HG03135 (cell line): ENCODE data around the gene LTBR.

ENCODE experiments used
- ATAC-seq: cut with Tn5 transposase; IDR thresholded peaks from one replicate; pipeline ENCODE4 v1.9.1; 2021; ENCODE audit warnings: mild to moderate bottlenecking, moderate library complexity; ENCODE audit not compliant: unreplicated experiment

LTBR gene

DNA sequence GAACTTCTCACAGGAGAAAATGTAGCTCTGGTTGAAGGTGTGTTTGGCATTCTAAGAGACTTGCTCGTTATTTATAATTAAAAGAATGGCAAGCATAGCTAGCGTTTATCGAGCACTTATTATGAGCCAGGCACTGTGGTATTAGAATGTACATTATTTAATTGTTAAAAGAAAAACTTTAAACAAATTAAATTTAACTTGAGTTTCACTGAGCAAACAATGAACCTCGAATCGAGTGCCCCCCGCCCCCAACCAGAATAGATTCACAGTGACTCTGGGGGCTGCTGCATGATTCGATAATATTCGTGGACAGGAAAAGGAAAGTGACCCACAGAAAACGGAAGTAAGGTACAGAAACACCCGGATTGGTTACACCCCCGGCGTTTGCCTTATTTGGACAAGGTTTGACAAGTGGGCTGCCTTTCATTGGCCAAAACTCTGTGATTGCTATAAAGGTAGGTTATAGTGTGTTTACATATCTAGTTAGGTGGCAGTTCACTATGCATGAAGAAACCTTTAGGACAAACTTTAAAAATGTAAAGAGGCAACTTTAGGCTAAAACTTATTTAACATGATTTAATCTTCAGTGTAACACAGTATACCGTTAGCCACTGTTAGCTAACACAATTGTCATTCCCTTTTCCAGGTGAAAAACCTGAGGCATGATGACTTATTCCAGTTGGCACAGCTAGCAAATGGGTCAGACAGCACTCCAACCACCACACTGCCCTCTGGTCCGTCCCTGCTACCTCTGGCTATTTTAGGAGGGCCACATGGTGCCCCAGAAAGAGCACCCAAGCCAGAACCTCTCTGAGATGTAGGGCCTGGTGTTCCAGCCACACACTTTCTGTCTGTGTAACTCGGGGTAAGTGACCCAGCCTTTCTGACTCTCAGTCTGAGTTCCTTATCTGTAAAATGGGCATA lies 15.7 kb upstream of the LTBR start:
- no peak for ATAC-seq

GRCh38 chr12:6368906-6369525 lies 14.9 kb upstream of the LTBR start:
- ATAC-seq = no peak

- ATAC-seq = no peak
Observed at GRCh38 chr12:6369916-6370575, 13.9 kb upstream of the LTBR start.

GRCh38 chr12:6370576-6370935 lies 13.4 kb upstream of the LTBR start:
- no peak for ATAC-seq

DNA sequence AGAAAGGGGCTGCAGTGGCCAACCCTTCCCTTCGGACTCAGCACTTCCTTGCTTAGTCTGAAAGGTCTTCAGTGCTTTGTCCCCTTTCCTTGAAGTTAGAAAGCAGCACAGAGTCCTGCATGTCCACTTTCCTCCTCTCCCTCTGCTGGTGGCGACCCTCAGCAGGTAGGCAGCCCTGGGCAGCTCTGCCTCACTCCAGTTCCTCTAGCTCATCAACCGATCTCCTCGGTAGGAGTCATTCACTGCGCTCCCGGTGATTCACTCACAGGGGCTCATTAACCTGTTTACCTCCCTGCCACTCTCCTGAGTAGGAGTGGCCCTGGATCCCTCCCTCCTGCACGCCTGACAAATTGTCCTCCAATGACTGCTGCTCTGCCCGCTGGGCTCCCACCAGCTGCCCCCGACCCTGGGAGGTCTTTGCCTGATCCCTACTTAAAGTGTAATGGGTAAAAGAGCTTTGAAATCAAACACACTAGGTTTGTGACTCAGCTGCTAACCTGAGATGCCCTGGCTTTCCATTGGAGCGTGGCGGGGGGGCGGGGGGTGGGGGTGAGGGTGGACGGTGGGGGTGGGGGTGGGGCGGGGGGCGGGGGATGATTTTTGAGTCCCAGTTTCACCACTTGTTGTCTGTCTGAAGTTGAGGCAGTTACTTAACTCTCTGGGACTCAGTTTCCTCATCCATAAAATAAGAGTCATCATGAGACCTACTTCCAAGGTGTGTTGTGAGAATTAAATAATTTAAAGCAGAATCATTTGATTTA lies 12.8 kb upstream of the LTBR start:
- no peak for ATAC-seq

DNA sequence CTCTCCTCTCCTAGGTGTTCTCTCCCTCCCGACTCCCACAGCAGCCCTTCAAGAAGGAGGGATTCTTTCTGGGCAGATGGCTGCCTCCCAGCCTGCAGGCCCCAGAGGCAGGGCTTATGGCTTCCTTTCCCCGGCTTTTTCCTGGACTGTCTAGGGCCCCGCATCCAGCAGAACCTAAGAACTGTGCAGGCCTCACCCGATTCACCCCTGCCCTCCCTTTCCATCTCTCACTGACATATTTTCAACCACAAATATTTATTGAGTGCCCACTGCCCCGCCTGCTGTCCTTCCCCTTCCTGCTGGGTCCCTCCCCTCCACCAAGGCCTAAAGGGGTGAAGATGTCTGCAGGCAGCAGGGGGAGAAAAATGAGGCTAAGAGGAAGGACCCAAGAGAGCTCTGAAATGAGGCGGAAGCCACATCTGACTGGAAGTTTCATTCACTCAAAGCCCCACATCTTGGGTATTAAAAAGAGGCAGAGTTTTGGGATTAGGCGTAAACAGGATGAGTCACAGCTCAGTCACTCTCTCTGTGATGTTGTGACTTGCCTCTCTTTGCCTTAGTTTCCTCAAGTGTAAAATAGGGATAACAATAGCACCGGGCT lies 11.5 kb upstream of the LTBR start:
- no peak for ATAC-seq

GRCh38 chr12:6373022-6373787 lies 10.8 kb upstream of the LTBR start:
- no peak for ATAC-seq

DNA sequence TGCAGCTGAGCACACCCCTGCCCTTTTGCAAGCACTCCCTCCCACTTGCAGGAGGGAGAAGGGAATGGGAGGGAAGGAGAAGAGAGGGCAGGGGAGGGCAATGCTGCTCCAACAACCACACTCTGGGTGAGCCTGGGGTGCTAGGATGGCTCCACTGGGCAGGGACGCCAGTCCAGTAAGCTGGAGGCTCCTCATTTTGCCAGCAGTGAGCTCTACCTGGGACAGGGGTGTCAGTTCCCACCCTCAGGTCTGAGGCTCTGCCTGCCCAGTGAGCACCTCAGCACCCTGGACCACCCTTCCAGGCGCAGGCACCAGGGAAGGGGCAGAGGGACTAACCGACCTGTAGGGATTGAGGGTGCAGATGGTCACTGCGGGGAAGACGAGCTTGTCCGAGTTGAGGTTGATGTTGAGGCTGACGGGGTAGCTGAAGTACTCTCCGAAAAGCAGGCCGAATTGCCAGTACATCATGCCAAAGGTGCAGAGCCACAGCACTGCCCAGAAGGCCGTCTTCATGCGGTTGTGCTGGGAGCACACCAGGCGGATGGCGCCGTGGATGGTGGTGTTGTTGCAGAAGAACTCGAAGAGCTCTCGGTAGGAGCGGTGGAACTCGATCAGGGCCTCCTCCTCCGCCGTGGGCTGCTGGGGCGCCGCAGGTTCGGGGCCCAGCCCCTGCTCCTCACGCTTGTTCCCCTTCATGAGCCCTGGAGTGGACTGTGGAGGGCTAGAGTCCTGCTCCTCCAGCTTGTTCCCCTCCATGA lies 9.8 kb upstream of the LTBR start:
- ATAC-seq = no peak

GRCh38 chr12:6374786-6375160 lies 9.2 kb upstream of the LTBR start:
- no peak for ATAC-seq

GRCh38 chr12:6375269-6376078 lies 8.5 kb upstream of the LTBR start, which contains the start of gene SCNN1A:
TSS of gene SCNN1A (minus strand) at chr12:6375563. CDS start at chr12:6374783, 780 bp downstream.
- no peak for ATAC-seq

- no peak for ATAC-seq
Observed at GRCh38 chr12:6376079-6376869, 7.7 kb upstream of the LTBR start.

DNA sequence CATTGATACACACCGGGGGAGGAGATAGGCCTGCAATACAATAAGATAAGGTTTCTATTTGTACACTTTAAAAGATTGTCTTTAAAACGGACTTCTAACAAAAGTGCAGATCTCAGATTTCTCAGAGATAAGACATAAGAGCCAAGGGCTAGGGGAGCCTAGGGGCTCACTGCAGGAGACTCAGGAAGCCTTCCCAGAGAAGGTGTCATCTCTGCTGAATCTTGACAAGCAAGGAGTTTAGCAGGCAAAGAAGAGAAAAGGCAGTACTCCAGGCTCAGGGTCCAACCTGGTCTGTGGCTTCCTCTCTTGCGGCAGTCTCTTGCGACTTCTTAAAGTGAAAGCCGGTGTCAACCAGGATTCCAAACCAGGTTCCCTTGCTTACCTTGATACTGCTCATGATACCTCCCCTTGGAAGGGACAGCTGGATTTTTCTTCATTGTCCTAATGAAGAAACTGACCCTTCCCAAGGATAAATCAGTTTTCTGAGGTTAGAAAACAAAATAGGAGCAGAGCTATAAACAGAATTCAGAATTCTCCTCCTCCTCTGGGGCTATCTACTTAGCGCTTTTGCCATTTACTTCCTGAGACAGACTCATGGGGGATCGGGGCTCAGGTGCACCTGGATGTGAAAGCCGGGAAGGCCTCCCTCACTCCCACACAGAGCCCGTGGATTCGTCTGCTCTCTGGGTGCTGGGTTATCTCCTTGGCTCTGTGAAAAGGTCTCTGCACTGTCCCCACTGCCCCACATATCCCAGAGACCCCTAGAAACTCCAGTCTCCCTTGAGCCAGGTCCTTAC lies 6.9 kb upstream of the LTBR start:
- no peak for ATAC-seq

- no peak for ATAC-seq
Observed at GRCh38 chr12:6377667-6377994, 6.3 kb upstream of the LTBR start.

DNA sequence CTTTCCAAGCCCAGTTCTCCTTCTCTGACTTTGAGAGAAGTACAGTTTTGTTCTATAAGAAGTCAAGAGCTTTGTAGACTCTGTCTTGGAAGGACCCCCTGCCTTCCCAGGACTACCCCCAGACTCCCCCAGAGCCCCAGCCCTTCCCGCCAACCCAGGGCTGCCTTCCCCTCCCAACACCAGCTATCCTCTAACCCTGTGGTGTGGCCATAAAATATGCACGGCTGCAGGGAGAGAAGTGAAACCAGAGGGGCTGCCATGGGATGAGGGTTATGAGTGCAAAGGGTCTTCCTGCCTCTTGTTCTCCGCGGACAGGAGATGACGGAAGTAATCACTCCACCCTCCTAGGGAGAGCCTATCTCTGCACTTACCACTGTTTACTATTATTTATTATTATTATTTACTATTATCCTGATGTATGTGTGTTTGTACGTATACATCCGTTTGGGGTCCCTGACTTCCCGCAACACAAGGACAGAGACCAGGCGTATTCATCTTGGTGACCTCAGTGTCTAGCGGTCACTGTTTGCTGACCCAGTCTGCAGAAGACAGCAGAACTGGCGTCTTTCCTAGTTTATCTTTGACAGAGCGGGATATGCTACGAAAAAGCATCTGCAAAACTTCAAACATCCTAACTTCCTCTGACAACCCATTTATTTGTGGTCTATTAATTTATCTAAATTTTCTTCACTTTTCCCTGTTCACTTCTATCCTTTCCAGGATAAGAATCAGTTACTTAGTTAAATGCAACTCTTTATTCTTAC lies 5.1 kb upstream of the LTBR start:
- ATAC-seq = no peak

DNA sequence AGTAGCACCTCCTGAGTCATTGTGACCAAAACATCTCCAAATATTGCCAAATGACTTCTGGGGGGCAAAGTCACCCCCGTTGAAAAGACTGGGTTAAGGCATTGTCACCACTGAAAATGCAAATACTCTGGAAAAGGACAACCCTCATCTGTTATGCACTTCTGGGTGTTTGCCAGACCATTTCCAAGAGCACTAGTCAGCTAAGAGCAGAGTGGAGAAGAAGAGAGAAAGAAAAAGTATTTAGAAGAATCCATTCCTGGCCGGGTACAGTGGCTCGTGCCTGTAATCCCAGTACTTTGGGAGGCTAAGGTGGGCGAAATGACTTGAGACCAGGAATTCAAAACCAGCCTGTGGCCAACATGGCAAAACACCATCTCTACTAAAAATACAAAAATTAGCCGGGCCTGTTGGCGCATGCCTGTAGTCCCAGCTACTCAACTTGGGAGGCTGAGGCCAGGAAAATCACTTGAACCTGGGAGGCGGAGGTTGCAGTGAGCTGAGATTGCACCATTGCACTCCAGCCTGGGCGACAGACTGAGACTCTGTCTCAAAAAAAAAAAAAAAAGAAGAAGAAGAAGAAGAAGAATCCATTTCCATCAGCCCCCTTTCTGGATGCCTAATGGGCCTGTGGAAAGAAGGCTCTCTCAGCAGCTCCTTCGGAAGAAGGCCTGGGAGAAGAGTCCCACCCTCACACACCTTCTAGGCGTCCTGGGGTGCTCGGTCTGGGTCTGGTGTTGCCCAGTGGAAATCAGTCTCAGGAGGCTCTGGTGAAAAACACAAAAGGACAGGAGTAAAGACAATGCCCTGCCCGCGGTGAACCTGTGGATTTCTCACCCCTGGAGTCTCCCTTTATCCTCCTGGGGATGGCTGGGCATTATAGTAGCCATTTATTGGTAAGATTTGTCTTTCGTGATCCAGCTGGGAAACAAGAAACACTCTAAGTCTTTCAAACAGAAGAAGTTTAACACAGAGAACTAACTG lies 3.5 kb upstream of the LTBR start:
- ATAC-seq = no peak
